ENCODE data around the gene SLC38A2.

- TF ChIP-seq CTCF (IDR thresholded peaks at IDR 0.05) = no peak
- no peak for TF ChIP-seq POLR2A (IDR thresholded peaks at IDR 0.05)
- TF ChIP-seq POLR2AphosphoS5 (IDR thresholded peaks at IDR 0.05) = no peak
These were observed 15.1 kb upstream of the SLC38A2 start for GRCh38 chr12:46387670-46388069.

All from prostate gland (tissue), 2 donors.